HG03060 (cell line): ENCODE results near the gene OTULIN.
A peak's percentile ranks its signal among the peaks of the same experiment; 100 is the strongest.

ENCODE experiments used
- ATAC-seq: cut with Tn5 transposase; IDR thresholded peaks from one replicate; pipeline ENCODE4 v1.9.1; 2021; ENCODE audit warnings: low read depth, moderate number of reproducible peaks; ENCODE audit not compliant: unreplicated experiment

The OTULIN gene

DNA sequence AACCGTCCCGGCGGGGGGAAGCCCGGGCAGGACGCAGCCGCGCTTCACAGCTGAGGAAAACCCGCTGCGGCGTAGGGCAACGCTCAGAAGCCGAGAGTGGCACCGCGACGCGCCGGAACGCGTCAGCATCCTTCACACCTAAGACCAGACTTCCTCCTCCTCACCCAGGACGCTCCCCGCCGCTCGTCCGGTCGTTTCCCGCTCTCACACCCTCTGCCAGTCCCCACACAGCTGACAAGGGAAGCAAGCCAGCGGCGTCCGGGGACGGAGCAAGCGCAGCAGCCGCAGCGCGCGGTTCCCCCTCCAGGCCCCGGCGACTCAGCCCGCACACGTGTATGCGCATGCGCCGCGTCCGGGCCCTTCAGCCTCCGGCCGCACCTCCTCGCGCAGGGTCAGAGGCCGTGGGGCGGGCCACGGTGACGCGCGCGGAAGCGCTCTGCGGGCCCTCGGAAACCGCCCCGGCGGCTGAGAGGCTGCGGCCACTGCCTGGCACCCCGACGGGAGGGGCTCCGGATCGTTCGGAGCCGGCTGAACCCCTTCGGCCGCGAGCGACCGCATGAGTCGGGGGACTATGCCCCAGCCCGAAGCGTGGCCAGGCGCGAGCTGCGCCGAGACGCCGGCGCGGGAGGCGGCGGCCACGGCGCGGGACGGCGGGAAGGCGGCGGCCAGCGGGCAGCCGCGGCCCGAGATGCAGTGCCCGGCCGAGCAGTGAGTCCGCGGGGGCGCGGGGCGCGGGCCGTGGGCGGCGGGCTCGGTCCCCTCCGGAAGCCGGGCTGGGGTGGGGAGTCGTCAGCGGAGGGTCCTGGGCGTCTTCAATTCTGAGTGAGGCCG lies at the start of gene OTULIN:
Gene OTULIN (plus strand): TSS at position 449 of the 831 bp plus-strand sequence. CDS start 108 bp downstream, at position 557.
- peak; percentile 45 for ATAC-seq

DNA sequence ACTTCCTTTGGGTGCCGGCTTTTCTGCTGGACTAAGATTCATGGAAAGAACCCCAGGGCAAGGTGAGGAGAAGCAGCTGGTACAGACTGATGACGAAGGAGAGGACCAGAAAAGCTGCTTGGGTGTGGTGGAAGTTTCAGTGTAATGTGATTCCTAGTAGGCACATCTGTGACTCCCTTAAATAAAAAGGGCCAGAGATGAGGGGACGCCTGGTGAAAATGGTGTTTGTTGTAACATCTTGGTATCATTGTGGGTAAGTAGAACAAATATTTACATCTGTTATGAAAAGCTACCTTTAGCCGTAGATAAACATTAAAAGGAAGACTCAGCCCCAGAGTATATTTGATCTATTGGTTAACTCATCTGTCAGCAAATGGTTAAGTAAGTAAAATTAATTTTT lies 49.2 kb upstream of the OTULIN start:
- no peak for ATAC-seq

DNA sequence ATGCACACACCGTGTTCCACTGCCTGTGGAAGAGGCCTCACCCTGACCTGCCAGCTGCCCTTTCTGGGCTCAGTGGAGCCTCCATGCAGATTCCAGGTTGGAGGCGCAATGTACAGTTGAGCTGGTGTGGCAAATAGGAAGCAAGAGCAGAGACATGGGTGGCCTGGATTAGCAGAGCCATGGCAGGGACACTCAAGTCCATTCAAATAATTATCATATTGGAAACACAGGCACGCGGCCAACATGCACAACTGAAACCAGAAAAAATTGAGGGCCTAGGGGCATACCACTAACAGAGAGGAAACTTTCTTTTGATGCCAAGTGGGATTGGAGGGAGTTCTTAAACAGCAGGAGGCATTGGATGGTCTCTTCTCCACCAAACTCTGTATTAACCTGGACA lies 47.1 kb upstream of the OTULIN start:
- ATAC-seq, result no peak

DNA sequence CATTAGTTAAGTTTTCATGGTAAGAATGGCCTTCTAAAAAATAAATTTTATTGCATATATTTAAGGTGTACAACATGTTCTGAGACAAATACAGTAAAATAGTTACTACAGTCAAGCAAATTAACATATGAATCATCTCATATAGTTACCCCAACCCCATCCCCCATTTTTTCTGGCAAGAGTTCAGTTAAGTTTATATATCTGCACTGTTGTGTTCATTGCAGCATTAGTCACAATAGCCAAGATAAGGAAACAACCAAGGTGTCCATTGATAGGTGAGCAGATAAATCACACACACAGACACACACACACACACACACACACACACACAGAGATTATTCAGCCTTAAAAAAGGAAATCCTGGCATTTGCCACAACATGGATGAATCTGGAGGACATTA lies 37.2 kb upstream of the OTULIN start:
- no peak for ATAC-seq

DNA sequence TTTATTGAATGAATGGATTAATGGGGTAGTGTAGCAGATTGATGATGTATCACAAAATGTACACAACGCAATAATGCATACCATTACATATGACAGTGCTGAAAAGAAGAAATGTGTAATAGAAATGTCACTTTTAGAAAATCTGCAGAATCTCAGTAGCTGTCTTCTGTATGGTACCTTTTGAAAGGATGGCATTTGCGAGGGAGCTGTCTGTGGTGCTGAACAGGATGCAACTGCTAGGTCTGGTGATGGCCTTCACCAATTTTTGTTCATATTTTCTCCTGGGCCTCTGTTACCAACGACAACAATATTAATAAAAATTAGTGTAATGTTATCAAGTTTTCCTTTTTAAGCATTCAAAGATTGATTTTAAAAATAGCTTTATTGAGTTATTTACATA lies 36.2 kb upstream of the OTULIN start:
- ATAC-seq, result no peak

DNA sequence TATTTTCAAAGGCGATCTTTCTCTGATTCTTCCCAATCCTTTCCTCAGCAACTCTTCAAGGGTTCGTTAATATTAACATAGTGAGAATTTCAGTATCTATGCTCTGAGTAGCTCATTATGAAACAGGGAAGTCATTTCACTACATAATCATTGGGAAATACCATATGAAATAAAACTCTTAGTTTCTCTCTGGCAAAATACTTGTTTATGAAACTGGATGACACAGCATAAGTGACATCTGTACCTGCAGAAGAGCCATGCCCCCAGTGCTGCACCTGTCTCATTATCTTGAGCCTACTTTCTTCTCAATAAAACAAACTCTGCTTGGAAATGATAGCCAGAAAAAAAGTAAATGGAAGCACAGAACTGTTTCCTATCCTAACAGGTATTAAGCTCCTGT lies 33.8 kb upstream of the OTULIN start:
- ATAC-seq, result no peak

DNA sequence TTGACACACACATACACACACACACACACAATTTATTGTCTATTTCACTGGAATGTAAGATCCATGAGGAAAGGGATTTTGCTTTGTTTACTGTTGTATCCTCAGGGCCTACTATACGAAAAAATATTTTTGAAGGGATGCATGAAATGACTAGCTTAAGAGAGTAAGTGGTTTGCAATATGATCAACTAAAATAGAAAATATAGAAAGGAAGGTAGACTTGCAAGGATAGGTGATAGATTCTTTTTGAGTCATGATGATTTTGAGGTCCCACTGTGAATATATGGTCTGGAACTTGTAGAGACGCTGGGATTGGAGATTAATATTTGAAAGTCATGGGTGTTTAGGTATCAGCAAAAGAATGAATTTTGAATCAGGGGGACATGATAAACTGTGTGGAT lies 28.9 kb upstream of the OTULIN start:
- no peak for ATAC-seq

DNA sequence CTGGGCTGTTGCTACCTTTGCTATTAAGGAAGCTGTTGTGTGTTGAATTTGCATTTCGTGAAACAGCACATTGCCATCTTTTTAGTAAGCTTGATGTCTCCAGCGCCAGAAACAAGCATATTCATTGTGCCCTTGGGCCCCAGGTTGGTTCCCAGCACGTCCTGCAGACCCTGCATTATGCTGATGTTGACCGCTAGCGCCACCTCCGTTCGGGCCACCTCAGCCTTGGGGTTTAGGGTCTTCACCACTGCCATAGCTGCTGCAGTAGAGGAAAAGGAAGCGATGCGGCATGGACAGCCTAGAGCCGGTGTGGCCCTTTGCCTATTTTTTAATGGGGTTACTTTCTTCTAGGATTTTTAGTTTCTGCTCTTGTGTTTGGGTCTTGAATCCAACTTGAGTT lies 23.8 kb upstream of the OTULIN start:
- ATAC-seq, result no peak

DNA sequence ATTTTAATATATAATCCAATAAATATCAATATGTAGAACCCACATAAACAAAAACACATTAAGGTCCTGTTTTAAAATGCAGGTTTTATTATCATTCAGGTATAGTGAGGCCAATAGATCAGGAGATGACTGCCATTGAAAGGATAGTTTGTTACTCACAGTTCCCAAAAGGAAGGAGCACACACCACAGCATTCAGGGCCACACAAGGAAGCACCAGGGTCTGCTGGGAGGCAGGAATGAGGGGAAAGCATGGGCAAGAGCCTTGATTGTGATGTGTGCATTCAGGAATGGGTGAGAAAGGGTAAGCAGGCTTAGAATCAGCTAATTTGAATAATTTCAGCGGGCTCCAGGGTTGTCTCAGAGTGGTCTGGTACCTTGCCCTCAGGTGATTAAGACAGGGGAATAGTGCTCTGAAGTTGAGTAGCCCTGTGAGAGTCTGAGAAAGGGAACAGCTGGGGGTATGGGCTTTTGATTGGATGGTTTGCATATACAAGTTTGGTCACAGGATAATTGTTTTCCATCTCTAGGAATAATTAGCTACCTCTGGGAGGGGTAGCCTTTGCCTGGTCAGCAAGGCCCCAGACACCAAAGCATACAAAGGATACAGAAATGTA lies 19.8 kb upstream of the OTULIN start:
- ATAC-seq, result no peak

DNA sequence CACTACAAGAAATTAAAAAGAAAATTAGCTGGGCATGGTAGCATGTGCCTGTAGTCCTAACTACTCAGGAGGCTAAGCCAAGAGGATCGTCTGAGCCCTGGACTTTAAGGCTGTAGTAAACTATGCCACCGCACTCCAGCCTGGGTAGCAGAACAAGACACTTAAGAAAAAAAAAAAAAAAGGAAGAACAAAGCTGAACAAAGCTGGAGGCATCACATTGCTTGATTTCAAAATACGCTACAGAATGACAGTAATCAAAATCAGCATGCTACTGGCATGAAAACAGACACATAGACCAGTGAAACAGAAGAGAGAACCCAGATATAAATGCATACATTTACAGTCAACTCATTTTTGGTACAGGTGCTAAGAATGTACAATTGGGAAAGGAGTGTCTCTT lies 14.5 kb upstream of the OTULIN start:
- no peak for ATAC-seq

DNA sequence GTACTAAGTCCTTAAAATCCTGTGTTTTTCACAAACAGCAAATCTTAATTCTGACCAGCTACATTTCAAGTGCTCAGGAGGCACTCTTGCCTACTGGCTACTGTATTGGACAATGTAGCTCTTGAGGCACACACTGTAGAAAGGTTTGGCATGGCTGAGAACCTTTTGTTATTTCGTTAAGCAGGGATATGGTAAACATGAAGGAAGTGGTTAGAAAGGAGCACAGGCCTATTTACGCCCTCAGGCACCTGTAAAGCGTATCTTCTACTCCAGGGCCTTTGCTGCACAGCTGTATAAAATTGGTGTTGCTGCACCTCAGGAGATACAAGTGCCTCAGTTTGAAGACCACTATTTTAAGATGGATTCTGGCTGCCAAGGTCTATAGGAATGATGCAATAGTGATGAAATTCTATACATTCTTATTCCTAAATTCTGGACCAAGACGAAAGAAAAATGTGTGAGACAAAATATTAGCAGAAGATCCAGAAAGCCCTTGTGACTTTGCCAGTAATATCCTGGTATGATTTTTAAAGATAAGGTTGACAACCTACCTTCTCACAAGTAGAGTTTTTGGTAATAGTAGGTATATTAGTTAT lies 9.3 kb upstream of the OTULIN start:
- no peak for ATAC-seq

DNA sequence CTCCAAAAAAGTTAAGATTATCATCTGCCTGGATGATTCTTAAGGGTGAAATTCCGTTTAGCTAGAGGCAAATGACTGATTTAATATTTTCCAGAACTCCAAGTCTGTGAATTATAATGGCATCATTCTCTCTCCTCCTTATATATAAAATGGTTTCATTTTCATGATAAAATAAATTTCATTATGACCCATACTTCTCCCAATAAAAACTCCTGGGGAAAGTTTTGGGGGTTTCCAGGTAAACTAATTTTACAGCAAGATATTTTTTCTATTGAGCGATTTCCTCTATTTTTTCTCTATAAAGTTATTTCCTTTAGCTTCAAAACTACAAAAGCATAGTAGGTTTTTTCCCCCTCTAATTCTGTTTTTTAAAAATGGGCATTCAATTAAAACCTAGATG lies 7.6 kb upstream of the OTULIN start:
- ATAC-seq, result no peak

DNA sequence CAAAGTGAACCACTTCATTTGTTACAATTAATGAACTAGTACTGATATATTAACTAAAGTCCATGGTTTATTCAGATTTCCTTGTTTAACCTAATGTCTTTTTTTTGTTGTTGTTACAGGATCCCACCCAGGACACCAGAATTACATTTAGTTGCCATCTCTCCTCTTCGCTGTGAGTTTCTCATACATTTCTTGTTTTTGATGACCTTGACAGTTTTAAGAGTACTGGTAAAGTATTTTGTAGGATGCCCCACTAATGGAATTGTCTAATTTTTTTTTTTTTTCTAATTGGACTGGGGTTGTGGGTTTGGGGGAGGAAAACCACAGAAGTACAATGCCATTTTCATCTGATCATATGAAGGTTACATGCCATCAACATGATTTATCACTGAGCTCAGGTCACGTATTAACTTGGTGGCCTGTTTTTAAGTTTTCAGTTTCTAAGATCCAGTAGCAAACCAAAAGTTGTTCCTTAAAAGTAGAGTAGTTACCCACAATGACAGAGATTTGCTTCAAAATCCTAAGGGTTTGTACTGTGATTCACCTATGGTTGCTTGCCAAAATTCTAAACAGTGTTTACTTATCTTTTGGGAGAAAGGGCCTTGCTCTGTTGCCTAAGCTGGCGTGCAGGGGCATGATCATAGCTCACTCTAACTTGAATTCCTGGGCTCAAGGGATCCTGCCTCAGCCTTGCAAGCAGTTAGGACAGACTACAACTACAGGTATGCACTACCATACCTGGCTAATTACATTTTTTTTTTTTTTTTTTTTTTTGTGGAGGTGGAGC lies 4.5 kb upstream of the OTULIN start:
- ATAC-seq, result no peak

DNA sequence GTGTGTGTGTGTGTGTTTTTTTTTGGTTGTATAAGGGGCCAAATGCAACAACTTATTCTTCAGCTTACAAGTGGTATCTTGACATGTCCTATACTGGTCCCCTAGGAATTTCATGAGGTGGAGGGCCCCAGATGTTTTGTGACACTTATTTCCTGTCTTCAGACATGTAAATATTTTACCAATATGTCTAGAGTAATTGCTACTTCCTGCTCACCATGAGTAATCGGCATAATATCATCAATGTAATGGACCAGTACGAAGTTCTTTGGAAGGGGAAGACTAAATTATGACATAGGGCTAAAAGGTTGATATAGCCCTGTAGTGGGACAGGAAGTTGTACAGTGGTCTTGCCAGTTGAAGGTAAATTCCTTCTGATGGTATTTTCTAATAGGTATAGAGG lies 3.7 kb upstream of the OTULIN start:
- no peak for ATAC-seq

DNA sequence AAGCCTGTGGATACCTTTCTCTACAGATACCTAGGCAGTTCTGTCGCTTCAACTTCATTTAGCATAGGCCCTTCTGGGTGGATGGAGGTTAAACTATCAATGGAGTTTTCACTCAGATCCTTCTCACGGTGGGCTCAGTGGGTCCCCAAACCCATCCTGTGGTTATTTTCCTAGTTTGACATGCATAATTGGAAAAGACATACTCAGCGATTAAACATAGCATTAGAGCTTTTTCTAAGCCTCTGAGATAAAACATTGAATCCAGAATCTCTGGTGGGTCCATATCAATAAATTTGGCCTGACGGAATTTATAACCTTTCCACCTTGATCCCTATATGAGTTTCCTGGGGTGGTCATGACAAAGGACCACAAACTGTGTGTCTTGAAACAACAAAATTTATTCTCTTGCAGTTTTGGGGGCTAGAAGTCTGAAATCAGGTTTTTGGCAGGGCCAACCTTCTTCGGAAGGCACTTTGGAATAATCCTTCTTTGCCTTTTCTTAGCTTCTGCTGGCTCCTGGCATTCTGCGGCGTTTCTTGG lies 1.7 kb upstream of the OTULIN start:
- no peak for ATAC-seq

DNA sequence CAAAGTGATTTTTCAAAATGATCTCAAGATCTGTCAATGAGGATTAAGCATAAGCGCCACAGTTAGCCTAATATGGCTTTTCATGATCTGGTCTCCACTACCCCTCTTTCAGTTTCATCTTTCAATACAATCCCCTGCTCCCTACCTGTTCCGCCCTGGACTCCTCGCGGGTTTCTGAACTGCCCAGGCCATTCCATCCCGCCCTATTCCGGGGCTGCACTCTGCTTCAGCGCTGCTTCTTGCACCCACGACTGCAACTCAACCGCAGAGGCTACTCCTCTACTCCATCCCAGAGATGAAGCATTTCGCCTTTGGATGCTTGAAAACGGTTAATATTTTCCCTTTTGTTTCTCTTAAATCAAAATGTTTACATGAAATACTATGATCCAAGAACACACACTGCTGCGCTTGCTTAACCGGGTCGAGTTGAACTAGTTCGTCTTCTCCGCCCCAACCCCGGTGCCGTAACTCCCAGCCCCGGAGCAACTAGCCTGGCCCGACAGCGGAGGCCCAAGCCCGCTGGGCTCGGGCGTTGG lies 716 bp upstream of the OTULIN start:
- ATAC-seq, result no peak

DNA sequence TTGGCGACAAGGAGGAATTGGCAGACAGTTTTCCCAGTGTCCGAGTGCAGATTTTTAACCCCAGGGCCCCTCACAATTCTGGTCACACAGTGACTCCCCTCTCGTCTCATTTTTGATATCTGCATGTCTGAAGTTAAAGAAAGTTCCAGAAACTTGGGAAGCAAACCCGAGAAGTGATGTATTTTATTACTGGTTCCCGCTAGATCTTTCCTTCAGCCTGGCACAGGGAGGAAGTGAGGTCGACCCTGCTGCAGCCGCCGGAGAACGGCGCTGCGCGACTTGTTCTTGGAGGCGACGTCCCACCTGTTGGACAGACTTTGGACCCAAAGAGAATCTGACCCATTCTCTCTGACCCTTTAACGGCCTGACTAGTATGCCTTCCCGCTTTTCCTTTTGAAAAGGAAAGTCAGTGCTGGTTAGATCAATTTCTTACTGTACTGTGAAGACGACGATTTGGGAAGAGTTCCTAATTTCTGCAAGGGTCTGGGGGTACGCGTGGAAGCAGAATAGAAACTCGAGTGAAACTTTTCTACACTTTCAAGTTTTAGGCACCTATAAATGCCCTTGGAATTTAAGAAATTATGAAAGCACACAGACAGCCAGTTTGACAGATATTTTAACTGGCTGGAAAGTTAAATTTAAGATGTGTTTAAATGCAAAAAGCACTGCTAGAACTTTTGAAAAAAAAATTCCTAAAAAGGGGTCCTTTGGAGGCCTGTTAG lies 744 bp downstream of the OTULIN start:
- ATAC-seq, result no peak

DNA sequence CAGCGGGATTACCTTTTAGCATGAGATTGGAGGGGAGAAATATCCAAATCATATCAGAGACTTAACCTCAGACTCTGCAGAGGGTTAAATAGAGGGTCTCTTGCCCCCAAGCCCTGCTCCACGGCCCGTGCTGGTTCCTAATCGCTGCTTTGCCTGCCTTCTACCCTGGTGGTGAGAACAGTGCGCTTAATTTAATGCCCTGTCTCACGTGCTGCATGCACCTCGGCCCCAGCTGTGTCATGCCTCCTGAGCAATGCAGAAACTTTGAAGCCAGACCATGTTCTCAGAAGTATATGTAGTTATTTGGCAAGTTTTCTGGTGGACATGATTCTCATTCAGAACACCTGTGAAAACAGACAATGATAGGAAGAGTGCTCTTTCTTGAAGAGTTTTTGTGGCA lies 1.4 kb downstream of the OTULIN start:
- peak; percentile 32 for ATAC-seq

DNA sequence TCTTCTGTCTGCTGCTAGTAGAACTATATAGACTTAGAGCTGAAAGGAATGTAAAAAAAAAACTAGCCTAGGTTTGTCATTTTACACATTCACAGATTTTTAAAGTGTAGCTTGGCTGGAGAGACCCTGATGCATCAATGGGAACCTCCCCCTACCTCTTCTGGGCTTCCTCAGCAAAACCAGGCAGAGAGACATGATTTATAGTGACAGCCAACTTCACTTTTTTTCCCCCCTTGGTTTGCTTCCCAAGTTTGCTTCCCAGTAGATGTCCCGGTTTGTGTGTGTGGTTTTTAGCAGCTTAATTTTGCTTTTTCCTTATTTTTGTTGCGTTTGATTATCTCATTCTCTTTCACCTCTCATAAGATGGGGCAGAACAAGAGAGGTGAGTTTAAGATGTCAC lies 1.8 kb downstream of the OTULIN start:
- ATAC-seq, result no peak

DNA sequence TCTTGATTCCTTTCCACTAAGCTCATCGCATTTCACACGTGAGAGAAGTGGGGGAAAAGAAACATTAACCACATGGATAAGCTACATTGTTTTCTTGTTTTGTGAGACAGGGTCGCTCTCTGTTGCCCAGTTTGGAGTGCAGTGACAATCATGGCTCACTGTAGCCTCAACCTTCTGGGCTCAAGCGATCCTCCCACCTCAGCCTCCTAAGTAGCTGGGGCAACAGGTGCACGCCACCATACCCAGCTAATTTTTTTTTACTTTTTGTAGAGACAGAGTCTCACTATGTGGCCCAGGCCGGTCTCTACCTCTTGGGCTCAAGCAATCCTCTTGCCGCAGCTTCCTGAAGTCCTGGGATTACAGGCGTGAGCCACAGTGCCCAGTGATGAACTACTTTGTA lies 2.8 kb downstream of the OTULIN start:
- ATAC-seq, result no peak
